GM21381 (cell line): Measurements from ENCODE around the gene TNKS1BP1.

ENCODE experiments used
- ATAC-seq: cut with Tn5 transposase; IDR thresholded peaks from one replicate; pipeline ENCODE4 v1.9.1; 2021; ENCODE audit warnings: mild to moderate bottlenecking, moderate library complexity; ENCODE audit not compliant: unreplicated experiment

The TNKS1BP1 gene

DNA sequence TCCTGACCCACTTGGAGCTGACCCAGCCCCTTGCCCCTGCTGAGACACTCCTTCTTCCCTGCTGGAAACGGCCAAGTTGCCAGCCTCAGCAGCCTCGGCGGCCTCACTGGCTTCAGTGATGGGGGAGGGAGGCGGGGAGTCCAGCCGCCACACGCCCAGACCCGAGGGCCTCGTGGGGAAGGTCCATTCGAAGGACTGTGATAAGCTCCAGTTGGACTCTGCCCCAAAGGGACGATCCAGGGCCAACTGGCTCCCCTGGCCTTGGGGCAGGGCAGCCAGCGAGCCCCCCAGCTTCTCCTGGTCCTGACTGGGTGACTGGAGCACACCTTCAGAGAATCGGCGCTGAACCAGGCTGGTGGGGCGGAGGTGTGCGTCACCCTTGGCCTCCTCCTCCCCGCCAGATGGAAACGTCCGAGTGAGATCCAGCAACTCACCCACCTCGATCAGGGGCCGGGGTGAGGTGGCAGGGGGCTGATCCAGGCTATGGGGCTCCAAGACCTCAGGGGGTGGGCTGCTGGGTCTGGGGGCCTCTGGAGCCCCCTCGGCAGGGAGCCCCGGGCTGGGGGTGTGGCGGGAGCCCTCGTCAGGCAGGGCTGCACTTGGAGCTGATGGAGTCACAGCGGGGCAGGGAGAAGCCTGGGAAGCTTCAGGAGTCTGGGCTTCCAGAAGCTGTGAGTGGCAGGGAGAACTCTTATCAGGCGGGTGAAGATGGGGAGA, 11.5 kb downstream of the TNKS1BP1 start:
- no peak for ATAC-seq

- no peak for ATAC-seq
These were observed 12.2 kb downstream of the TNKS1BP1 start for GRCh38 chr11:57312511-57313021.

DNA sequence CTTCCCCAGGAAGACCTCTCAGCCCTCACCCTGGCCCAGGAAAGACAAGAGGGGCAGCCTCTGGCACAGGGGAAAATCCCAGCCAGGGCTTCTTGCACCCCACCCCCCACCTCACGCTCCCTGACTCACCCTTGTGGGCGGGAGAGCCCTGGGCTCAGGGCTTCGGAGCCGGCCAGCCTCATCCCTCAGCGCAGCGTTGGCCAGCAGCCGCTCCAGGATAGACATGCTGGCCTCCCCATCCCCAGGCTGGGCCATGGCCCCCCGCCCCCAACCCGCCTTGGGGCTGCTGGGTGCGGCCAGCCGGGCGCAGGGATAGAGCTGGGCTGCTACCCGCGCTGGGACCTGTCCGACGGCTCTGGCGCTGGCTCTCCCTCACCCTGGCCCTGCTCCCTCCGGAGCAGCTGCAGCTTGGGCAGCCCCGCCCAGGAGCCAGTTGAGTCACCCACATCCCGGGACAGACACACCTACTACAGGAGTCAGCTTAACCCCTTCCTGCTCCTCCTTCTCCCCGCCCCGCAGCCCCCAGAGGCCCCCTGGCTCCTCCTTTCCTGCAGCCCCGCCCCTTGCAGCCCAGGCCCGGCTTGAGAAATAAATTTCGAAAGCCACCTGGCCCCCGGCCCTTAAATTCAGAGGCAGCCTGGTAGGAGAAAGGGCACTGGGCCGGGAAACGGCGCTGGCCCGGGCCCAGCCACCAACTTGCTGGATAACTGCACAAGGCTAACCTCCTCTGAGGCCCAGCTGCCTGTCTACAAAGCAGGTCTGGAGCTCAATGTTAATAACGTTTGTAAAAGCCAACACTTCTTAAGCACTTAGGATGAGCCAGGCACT, 13.4 kb downstream of the TNKS1BP1 start:
- peak; percentile 96 for ATAC-seq

DNA sequence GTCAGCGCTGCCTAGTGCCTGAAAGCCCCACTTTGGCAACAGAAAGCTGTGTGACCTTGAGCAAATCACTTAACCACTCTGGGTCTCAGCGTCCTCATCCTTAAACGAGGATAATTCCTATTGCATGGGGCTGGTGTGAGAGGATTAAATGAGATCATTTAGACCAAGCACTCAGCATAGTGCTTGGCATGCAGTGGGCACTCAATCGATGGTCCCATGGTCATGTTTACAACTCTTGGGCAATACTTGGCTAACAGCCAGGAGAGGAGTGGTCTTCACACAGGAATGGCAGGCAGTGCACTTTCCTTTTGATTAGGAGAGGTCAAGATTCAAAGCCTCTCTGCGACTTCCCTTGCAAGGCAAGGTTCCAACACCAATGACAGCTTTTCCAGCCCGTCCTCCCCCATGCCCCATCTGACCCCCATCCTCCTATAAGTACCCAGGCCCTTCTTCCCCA, 14.1 kb downstream of the TNKS1BP1 start:
- no peak for ATAC-seq

GRCh38 chr11:57310091-57310490, 14.7 kb downstream of the TNKS1BP1 start:
- no peak for ATAC-seq

- ATAC-seq, result no peak
These were observed 15.4 kb downstream of the TNKS1BP1 start for GRCh38 chr11:57309106-57310059.

DNA sequence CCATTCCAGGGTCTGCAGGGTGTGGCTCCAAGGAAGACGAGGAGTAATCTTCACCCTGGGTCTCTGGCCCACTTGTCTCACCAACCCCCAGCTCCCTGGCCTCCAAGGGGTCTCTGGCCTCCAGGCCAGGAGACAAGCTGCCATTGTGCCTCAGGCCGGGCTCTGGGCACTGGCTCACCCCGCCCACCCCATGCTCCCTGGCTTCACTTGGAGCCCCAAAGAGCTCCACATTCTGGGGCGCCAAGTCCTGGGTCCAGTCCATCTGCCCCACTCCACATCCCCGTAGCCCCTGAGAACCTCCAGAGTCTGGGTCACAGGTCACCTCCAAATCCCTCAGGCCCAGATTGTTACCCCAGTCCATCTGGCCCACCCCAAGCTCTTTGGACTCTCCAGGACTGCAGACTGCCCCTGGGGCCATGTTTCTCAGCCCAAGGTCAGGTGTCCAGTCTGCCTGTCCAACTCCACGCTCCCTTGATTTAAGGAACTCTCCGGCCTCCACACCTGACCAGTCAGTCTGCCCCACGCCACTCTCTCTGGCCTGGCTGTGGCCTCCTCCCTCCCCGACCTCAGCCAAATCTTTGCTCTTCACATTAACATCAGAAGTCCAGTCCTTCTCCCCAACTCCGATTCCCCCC, 16.2 kb downstream of the TNKS1BP1 start:
- ATAC-seq, result no peak

DNA sequence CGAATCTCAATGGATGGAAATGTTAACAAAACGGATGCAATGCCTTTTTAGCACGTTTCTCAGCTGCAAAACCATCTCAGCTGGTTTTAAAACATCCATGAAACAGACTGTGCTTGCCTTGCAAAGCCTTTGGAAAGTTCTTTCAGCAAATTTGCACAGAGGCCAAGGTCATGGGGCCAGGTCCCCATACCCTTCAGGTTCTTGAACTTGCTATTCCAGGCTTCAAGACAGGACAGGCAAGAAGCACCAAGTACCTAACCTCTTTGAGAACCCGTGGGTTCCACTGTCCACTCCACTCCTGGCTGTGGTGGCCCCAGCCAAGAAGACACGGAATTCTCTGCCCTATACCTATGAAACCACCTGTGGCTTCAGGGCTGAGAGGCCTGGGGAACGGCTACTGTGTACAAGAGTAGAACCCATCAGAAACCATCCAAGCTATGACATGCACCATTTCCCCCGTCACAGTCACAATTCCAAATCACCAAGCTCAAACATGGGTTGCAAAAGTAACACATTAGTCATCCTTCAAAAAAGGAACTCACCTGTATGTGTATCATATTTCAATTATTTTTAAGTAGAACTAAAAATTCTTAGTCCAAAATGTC, 17.0 kb downstream of the TNKS1BP1 start:
- ATAC-seq, result no peak

DNA sequence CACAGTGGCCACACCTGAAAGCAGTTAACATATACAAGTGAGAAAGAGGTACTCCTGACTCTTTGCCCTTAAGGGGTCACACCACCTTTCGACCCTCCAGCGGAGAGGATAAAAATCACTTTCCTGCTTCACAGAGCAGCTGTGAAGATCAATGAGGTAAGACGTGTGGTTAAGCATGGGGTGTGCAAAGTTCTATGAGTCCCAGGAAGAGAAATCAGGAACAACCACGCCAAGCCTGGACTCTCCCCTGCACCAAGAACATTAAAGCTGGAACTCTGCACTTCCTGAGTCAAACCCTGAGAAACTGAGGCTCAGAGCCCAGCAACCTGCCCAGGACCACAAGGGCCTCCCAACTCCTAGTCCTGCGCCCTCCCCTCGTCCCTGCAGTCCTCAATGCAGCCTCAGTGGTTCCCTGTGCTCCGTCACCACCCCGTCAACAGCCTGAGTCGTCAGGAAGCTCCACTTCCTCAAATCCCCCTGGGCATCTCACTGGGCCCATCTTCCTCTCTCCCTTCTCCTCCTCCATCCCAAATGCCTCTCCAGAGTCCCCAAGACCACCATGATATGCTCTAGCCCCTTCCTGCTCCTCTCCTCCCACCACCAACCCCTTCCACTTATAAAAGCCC, 17.7 kb downstream of the TNKS1BP1 start:
- ATAC-seq, result no peak

DNA sequence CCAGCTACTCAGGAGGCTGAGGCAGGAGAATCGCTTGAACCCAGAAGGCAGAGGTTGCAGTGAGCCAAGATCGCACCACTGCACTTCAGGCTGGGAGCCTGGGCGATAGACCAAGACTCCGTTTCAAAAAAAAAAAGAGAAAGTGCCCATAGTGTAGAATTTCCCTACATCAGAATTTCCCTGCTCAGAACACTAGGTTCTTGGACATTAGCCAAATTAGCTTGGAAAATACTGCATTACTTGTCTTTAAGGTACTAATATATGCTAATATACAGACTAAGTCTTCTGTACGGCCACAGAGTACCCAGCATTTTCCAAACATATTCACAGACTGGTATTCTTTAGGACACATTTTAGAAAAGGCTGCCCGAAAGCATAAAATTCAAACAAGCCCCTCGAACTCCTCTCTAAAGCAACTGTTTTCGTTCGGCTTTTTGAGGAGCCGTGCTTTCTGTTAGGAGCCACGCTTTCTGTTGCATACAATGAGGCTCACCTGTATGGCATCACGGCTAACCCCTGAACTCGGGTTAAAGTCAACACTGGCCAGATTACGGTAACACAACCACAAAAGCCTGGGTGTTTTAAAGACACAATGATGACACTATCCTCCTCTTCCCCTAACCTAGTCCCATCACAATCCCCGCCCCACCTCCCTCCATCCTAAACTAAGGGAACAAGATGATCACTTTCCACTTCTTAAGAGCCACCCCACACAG, 18.4 kb downstream of the TNKS1BP1 start:
- ATAC-seq, result no peak

GRCh38 chr11:57305523-57305922, 19.2 kb downstream of the TNKS1BP1 start:
- ATAC-seq, result no peak

- ATAC-seq, result no peak
These were observed 20.7 kb downstream of the TNKS1BP1 start for GRCh38 chr11:57303990-57304579.

GRCh38 chr11:57303280-57303989, 21.3 kb downstream of the TNKS1BP1 start:
- no peak for ATAC-seq

- no peak for ATAC-seq
These were observed 22.3 kb downstream of the TNKS1BP1 start for GRCh38 chr11:57302489-57302888.

DNA sequence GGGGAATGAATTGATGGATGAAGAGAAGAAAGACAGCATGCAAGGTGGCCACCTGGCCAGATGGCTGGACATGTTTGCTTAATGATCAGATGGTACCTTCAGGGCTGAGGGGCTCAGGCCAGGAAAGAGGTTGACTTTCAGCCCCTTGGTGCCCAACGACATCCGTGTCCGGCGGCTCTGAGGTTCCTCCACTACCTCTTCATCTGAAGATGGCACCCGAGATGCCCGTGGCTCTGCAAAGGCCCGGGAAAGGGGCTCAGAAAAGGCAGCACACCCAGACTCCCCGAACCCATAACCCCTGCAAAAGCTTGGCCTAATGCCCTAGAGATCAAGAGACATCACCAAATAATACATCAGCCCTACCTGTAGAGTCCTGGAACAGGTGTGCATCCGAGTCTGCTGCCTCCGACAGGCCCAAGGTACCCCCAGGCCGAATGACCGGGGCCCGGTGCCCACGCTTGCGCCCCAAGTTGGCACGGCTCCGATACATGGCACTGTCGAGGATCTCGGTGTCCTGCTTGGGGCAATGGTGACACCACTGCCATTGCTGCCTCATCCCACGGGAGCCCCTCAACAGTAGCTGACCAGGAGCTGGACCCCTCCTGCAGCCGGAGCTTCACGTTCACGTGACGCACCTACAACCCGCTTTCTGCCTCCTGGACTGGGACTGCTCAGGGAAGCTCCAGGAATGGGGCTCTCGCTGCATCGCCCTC, 22.9 kb downstream of the TNKS1BP1 start:
- no peak for ATAC-seq

- no peak for ATAC-seq
These were observed 24.0 kb downstream of the TNKS1BP1 start for GRCh38 chr11:57300785-57301184.

DNA sequence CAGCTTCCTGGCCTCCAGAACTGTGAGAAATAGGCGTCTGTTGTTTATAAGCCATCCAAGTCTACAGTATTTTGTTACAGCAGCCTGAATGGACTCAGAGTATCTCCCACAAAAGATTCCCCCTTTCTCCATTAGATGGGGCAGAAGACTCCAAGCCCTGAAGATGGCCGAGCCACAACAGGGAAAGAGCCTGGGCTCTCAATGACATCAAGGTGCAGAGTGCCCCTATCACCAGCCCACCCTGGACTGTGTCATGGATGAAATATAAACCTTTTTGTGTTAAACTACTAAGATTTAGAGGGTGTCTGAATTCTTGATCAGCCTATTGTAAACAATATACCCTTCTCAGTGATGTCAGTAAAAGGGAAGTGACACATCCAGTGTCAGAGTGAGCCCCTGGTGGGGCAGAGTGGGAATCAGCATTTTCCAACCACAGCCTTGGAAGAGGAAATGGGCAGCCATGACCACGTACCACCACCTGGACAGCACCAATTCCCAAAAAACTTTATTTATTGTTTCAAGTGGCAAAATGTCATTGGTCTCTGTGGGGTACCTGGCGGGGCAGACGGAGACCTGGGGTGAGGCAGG, 25.5 kb downstream of the TNKS1BP1 start:
- ATAC-seq, result no peak
